Prostate gland (tissue), 2 donors: Measurements from ENCODE around the gene SBK1.
"Not testable (repeated sequence)": the region's sequence is repeated elsewhere in the genome, so short reads cannot be mapped to it uniquely, and the experiment has no call there.

Experiments
- POLR2A ChIP-seq: fragments of 450-650 bp; IDR thresholded peaks from one replicate; pipeline ENCODE4 v1.6.1; 2016; ENCODE audit warnings: antibody characterized with exemption, mild to moderate bottlenecking
- POLR2AphosphoS5 ChIP-seq: sonication (generic); formaldehyde crosslinking; IDR thresholded peaks from one replicate; pipeline ENCODE4 v1.6.1; 2017; ENCODE audit warnings: antibody characterized with exemption
- TF ChIP-seq, protein P1 (sequence below), 4 experiments: fragments of 200-600 bp in 2 of 4; fragments of 450-650 bp in 2 of 4; sonication (generic) in 2 of 4; IDR thresholded peaks; 1 replicate in 3 of 4; 2 replicates in 1 of 4; pipeline ENCODE4 v1.5.1; 2016 to 2019; ENCODE audit warnings: antibody characterized with exemption in 4 of 4, mild to moderate bottlenecking in 2 of 4, moderate library complexity in 2 of 4

DNA sequence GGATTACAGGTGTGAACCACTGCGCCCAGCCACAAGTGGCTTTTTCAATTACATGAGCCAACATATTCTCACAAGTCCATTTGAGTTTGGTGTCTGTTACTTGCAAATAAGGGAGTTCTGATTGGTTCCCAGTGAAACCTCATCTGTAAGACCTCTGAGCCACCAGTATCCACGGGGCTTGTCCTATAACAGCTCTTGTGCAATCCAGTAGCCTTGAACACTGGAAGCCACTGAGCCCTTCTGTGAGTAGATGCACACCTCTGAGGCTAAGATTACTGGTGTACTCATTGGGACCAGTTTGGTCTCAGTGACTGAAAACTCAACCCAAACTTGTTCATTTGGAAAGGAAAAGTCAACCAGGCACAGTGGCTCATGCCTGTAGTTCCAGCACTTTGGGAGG, 38.7 kb downstream of the SBK1 start:
- not testable (repeated sequence) for TF ChIP-seq POLR2A, POLR2AphosphoS5
- TF ChIP-seq, protein P1, sequence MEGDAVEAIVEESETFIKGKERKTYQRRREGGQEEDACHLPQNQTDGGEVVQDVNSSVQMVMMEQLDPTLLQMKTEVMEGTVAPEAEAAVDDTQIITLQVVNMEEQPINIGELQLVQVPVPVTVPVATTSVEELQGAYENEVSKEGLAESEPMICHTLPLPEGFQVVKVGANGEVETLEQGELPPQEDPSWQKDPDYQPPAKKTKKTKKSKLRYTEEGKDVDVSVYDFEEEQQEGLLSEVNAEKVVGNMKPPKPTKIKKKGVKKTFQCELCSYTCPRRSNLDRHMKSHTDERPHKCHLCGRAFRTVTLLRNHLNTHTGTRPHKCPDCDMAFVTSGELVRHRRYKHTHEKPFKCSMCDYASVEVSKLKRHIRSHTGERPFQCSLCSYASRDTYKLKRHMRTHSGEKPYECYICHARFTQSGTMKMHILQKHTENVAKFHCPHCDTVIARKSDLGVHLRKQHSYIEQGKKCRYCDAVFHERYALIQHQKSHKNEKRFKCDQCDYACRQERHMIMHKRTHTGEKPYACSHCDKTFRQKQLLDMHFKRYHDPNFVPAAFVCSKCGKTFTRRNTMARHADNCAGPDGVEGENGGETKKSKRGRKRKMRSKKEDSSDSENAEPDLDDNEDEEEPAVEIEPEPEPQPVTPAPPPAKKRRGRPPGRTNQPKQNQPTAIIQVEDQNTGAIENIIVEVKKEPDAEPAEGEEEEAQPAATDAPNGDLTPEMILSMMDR (IDR thresholded peaks at IDR 0.05) = not testable (repeated sequence)
